Neural progenitor cell (in vitro differentiated cells): ENCODE data around the gene FAM13B. TPM values are rescaled to one million over a fixed set of nuclear protein-coding genes. Genes with fewer than 3 reads are reported as not detected.

Experiments
- DNase-seq: peaks from one replicate; pipeline ENCODE4 v3.0.0-alpha.2; 2016; ENCODE audit warnings: low spot score
- H2AFZ ChIP-seq: fragments of 200-600 bp; sonication (generic); replicated peaks from 2 replicates; pipeline ENCODE4 v1.6.1; 2016; ENCODE audit warnings: antibody characterized with exemption
- H3F3A ChIP-seq: fragments of 200-600 bp; sonication (generic); 2 replicates; pipeline ENCODE4 v1.6.1; 2016; ENCODE audit warnings: antibody characterized with exemption, low read depth
- H3K27ac ChIP-seq: fragments of 200-600 bp; sonication (generic); 2 replicates; pipeline ENCODE4 v1.5.1; 2016; ENCODE audit warnings: mild to moderate bottlenecking
- H3K27me3 ChIP-seq: fragments of 200-600 bp; sonication (generic); 2 replicates; pipeline ENCODE4 v1.6.1; 2016; ENCODE audit warnings: mild to moderate bottlenecking, moderate library complexity
- H3K36me3 ChIP-seq: fragments of 200-600 bp; sonication (generic); 2 replicates; pipeline ENCODE4 v1.5.1; 2016
- H3K4me1 ChIP-seq: fragments of 200-600 bp; sonication (generic); 2 replicates; pipeline ENCODE4 v1.6.1; 2016; ENCODE audit warnings: mixed run types
- H3K4me2 ChIP-seq: fragments of 200-600 bp; sonication (generic); 2 replicates; pipeline ENCODE4 v1.6.1; 2016
- H3K4me3 ChIP-seq: fragments of 200-600 bp; sonication (generic); 2 replicates; pipeline ENCODE4 v1.5.1; 2016
- H3K79me2 ChIP-seq: fragments of 200-600 bp; sonication (generic); 2 replicates; pipeline ENCODE4 v1.6.1; 2016; ENCODE audit warnings: low read depth
- H3K9ac ChIP-seq: fragments of 200-600 bp; sonication (generic); 2 replicates; pipeline ENCODE4 v1.6.1; 2016
- H3K9me3 ChIP-seq: fragments of 200-600 bp; sonication (generic); 2 replicates; pipeline ENCODE4 v1.5.1; 2016; ENCODE audit warnings: low read depth
- H4K20me1 ChIP-seq: fragments of 200-600 bp; sonication (generic); 2 replicates; pipeline ENCODE4 v1.6.1; 2016; ENCODE audit warnings: low read depth
- H3K27ac Mint-ChIP-seq: 3 replicates; pipeline ENCODE4 v1.8.0; 2021; ENCODE audit warnings: mixed read lengths
- H3K27me3 Mint-ChIP-seq: 2 replicates; pipeline ENCODE4 v1.8.0; 2022; ENCODE audit warnings: low read depth, mild to moderate bottlenecking, inconsistent platforms, moderate library complexity, mixed read lengths; ENCODE audit not compliant: insufficient read depth
- H3K36me3 Mint-ChIP-seq: 3 replicates; pipeline ENCODE4 v1.8.0; 2021; ENCODE audit warnings: mixed read lengths
- H3K4me1 Mint-ChIP-seq: 3 replicates; pipeline ENCODE4 v1.8.0; 2021; ENCODE audit warnings: mixed read lengths
- H3K4me3 Mint-ChIP-seq: 3 replicates; pipeline ENCODE4 v1.8.0; 2021; ENCODE audit warnings: mild to moderate bottlenecking, moderate library complexity, mixed read lengths
- H3K9me3 Mint-ChIP-seq: 3 replicates; pipeline ENCODE4 v1.8.0; 2020; ENCODE audit warnings: mixed read lengths
- EZH2 ChIP-seq: fragments of 200-600 bp; sonication (generic); IDR thresholded peaks from 2 replicates; pipeline ENCODE4 v1.6.1; 2017; ENCODE audit warnings: antibody characterized with exemption, mild to moderate bottlenecking, moderate library complexity
- EZH2phosphoT487 ChIP-seq: fragments of 200-600 bp; sonication (generic); IDR thresholded peaks from 2 replicates; pipeline ENCODE4 v1.6.1; 2017; ENCODE audit warnings: antibody characterized with exemption
- total RNA-seq: library from RNA; depleted of rRNA; stranded (reverse); fragments of >200 nt; gene quantifications from 2 replicates; pipeline ENCODE4 v1.2.3, GENCODE V29; 2015; ENCODE audit warnings: low replicate concordance
- TF ChIP-seq, protein P1 (sequence below): fragments of 200-600 bp; sonication (generic); IDR thresholded peaks from 2 replicates; pipeline ENCODE4 v1.5.1; 2017; ENCODE audit warnings: antibody characterized with exemption, mild to moderate bottlenecking

Gene FAM13B
- total RNA-seq, 1 donor from 2014 or later, result 41.7 TPM

DNA sequence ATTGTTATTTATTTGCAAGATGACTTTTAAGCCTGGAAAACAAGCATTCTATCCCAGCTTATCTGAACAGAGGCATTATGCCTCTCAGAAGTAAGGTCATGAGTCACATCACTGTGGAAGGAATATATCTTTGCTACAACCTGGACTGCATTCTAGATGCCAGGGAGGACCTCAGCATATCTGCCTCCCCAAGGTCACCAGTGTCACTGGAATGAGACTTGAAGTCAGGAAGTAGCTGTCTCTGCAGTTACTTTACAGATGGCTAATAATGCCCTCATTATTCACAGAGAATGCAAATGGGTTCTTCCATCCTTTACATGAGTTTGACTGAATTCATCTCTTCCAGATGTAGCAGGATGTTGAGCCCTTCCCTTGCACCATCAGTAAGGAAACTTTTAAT is 4.4 kb upstream of the FAM13B start:
- peaks cover 2% of the 10 kb centered on the region for H4K20me1 ChIP-seq
- H3K9ac ChIP-seq, result no peak overlapping the region
- no peak overlapping the region for H3K27ac ChIP-seq
- no peaks in the 10 kb centered on the region for H3K27me3 ChIP-seq
- peaks cover 5% of the 10 kb centered on the region for H3K4me1 ChIP-seq
- H3K4me2 ChIP-seq, result no peak overlapping the region
- Mint-ChIP-seq H3K27me3 (peaks cover 2% of the 10 kb centered on the region), H3K4me3 (no peak overlapping the region), H3K27ac (no peak overlapping the region), H3K36me3 (no peaks in the 10 kb centered on the region), H3K9me3 (no peaks in the 10 kb centered on the region), H3K4me1 (peaks cover 12% of the 10 kb centered on the region)
- no peaks in the 10 kb centered on the region for H3K9me3 ChIP-seq
- no peaks in the 10 kb centered on the region for H3K36me3 ChIP-seq
- no peak overlapping the region for H2AFZ ChIP-seq
- peaks cover 6% of the 10 kb centered on the region for H3F3A ChIP-seq
- TF ChIP-seq EZH2phosphoT487 (no peak), EZH2 (no peak)
- TF ChIP-seq, protein P1, sequence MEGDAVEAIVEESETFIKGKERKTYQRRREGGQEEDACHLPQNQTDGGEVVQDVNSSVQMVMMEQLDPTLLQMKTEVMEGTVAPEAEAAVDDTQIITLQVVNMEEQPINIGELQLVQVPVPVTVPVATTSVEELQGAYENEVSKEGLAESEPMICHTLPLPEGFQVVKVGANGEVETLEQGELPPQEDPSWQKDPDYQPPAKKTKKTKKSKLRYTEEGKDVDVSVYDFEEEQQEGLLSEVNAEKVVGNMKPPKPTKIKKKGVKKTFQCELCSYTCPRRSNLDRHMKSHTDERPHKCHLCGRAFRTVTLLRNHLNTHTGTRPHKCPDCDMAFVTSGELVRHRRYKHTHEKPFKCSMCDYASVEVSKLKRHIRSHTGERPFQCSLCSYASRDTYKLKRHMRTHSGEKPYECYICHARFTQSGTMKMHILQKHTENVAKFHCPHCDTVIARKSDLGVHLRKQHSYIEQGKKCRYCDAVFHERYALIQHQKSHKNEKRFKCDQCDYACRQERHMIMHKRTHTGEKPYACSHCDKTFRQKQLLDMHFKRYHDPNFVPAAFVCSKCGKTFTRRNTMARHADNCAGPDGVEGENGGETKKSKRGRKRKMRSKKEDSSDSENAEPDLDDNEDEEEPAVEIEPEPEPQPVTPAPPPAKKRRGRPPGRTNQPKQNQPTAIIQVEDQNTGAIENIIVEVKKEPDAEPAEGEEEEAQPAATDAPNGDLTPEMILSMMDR, result no peak
- no peak for DNase-seq
- no peak overlapping the region for H3K4me3 ChIP-seq
- H3K79me2 ChIP-seq, result peaks cover 9% of the 10 kb centered on the region

DNA sequence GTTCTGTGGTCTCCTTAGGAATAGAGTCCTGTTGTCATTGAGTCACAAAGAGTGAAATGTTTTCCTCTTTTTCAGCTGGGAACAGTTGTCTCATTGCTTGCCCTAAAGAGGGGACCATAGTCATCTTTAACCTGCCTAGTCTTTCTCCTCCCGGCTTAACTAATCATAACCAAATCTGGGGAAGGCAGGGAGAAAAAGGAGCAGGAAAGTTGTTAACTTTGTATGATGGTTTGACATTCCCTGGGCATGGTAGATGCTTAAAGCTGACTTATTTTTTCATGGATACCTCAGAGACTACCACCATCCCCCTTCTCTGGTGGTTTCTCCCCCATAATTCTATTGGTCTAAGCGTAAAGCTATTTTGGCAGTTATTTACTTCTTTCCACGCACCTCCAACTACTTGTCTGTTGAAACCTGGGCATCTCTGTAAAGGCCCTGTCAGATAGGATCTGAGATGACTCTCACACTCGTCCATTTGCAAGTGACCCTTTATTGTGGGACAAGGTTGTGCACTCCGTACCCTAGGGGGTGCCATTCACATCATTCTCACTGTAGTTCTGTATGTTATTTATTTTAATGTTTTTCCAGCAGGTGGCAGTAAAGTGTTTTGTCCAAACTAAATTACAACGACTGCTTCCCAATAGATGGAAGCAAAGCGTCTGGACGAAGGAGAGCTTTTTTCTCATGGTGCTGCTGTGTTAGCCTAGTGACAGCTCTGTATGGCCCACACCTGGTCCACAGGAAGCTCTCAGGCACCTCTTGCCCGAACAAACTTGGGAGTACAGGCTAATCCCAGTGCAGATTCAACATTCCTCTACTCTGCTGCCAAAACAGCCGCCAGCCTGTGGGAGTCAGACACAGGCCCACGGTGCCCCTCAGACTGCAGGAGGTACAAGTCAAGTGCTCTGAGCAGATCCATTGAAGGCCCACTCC is 3.0 kb upstream of the FAM13B start:
- H3K36me3 ChIP-seq, result no peaks in the 10 kb centered on the region
- TF ChIP-seq, protein P1, result peak; percentile 97
- TF ChIP-seq EZH2phosphoT487, result no peak
- H3K9ac ChIP-seq, result no peak overlapping the region
- H3K9me3 Mint-ChIP-seq, result no peaks in the 10 kb centered on the region
- H3K27me3 ChIP-seq, result no peaks in the 10 kb centered on the region
- H4K20me1 ChIP-seq, result peaks cover 16% of the 10 kb centered on the region
- H2AFZ ChIP-seq, result peak overlapping the region; percentile 56
- no peak overlapping the region for H3K4me3 ChIP-seq
- H3K9me3 ChIP-seq, result no peaks in the 10 kb centered on the region
- peaks cover 6% of the 10 kb centered on the region for H3K27me3 Mint-ChIP-seq
- peaks cover 14% of the 10 kb centered on the region for H3F3A ChIP-seq
- peaks cover 24% of the 10 kb centered on the region for H3K4me1 Mint-ChIP-seq
- H3K4me1 ChIP-seq, result peaks cover 12% of the 10 kb centered on the region
- no peak overlapping the region for H3K27ac Mint-ChIP-seq
- H3K4me3 Mint-ChIP-seq, result peak overlapping the region; percentile 17
- H3K27ac ChIP-seq, result no peak overlapping the region
- H3K79me2 ChIP-seq, result peaks cover 23% of the 10 kb centered on the region
- peaks cover 1% of the 10 kb centered on the region for H3K36me3 Mint-ChIP-seq
- peak; percentile 94 for DNase-seq
- no peak overlapping the region for H3K4me2 ChIP-seq

DNA sequence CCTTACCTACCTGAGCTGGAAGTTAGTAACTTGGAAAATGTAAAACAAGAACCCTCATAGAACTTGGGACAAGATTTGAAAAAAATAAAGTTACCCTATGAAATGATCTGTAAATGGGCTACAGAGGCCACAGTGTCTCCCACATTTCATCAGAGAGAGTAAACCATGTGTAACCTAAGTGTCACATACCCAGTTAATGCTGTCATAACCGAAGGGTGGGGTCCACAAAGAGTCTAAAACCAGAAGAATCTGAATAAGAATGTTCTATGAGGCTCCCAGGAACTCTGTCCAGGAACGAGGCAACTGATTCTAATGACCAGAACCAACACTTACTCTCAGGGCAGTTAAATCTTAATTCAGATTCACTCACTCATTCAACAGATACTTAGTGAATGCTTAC is 1.0 kb upstream of the FAM13B start:
- H3K36me3 Mint-ChIP-seq, result peaks cover 8% of the 10 kb centered on the region
- peak overlapping the region; percentile 99 for H3K4me3 Mint-ChIP-seq
- H3K9me3 ChIP-seq, result no peaks in the 10 kb centered on the region
- peak overlapping the region; percentile 64 for H3K9ac ChIP-seq
- H3K36me3 ChIP-seq, result no peaks in the 10 kb centered on the region
- H3K27me3 Mint-ChIP-seq, result peaks cover 4% of the 10 kb centered on the region
- H3K27ac ChIP-seq, result no peak overlapping the region
- H3K79me2 ChIP-seq, result peaks cover 43% of the 10 kb centered on the region
- no peaks in the 10 kb centered on the region for H3K9me3 Mint-ChIP-seq
- no peaks in the 10 kb centered on the region for H3K27me3 ChIP-seq
- peak overlapping the region; percentile 88 for H3K4me2 ChIP-seq
- H3K27ac Mint-ChIP-seq, result peak overlapping the region; percentile 96
- H4K20me1 ChIP-seq, result peaks cover 36% of the 10 kb centered on the region
- peaks cover 30% of the 10 kb centered on the region for H3K4me1 Mint-ChIP-seq
- peak overlapping the region; percentile 70 for H3K4me3 ChIP-seq
- no peak for DNase-seq
- TF ChIP-seq EZH2, result no peak
- TF ChIP-seq, protein P1, result no peak
- no peak for TF ChIP-seq EZH2phosphoT487
- H3K4me1 ChIP-seq, result peaks cover 12% of the 10 kb centered on the region
- H2AFZ ChIP-seq, result no peak overlapping the region
- H3F3A ChIP-seq, result peaks cover 14% of the 10 kb centered on the region
